ENCODE results near the gene OSER1. TPM values are rescaled to one million over a fixed set of nuclear protein-coding genes. Genes with fewer than 3 reads are reported as not detected.

The OSER1 gene
- total and polyA plus RNA-seq, 4 donors = 22.6 to 32.9 (median 27.7) TPM

DNA sequence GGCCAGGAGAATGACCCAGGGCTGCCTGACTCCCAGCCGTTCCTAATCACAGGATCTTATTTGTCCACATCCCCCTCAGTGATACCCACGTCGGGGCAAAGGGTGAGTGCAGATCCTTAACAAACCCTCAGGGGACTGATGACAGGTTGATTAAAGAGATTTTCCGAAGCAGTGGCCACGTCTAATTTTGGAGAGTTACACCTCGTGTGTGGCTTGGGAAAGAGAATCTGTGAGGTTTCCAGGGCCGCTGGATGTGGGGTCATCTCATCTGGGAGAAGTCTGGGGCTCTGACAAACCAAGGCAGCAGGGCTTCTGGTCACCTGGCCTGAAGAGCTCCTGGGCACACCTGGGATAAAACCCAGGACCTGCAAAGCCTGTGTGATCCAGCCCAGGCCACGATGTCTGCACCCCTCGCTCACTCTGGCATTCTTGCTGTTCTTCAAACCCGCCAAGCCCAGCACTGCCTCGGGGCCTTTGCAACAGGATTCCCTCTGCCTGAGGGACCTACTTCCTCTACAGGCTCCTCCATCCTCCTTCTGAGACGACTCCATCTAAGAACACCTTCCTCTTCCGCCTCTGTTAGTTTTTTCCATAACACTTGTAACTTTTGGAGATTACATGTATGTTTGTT lies 28.3 kb downstream of the OSER1 start:
- Histone ChIP-seq H3K4me3 (no peak overlapping the region), H3K27ac (ENCODE audit: low read depth in 1 of 2, low read length in 1 of 2) (peak overlapping the region in 1 of 2 donors; percentile 93), H3K36me3 (ENCODE audit: control insufficient read depth in 4 of 4, insufficient read depth in 4 of 4, low read length in 4 of 4) (no peaks in the 10 kb centered on the region), H3K9me3 (ENCODE audit: control insufficient read depth in 4 of 4, insufficient read depth in 3 of 4, low read length in 3 of 4) (no peaks in the 10 kb centered on the region), H3K4me1 (ENCODE audit: control insufficient read depth in 5 of 5, insufficient read depth in 5 of 5, low read length in 5 of 5) (peaks cover 0 to 14% (median 3%) of the 10 kb centered on the region in 5 donors), H3K9ac (ENCODE audit: insufficient read depth in 1 of 2, low read length in 2 of 2) (no peak overlapping the region), H3K27me3 (ENCODE audit: control insufficient read depth in 3 of 3, insufficient read depth in 3 of 3, low read length in 2 of 3) (peaks cover 0 to 26% (median 0%) of the 10 kb centered on the region in 3 donors)
- WGBS, 2 donors = 42 to 47% methylated on average over 13 of the region's 13 CpGs
- no peak for ATAC-seq (ENCODE audit: insufficient read depth, low FRiP score)
- no peak for DNase-seq
- no peak for TF ChIP-seq CTCF (IDR thresholded peaks at IDR 0.05; ENCODE audit: control extremely low read depth, extremely low read depth)

DNA sequence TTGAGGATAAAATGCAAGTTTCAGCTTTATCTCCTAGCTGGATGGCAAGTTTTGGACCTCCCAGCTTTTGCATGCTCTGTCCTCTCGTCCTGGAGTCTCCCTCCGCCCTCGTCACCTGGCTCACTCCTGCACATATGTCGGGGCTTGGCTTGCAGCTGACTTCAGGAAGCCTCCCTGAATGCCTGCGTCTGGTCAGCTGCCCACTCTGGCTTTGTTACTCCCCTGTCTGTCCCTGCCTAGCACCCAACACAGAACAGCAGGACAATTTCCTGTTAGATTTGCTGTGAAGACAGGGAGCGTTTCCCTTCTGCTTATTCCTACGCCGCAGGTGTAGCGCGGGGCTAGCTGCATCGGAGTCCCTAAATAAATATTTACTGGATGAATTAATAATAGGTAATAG lies 29.0 kb downstream of the OSER1 start:
- Histone ChIP-seq H3K9ac (ENCODE audit: insufficient read depth in 1 of 2, low read length in 2 of 2) (no peak overlapping the region), H3K27me3 (ENCODE audit: control insufficient read depth in 3 of 3, insufficient read depth in 3 of 3, low read length in 2 of 3) (peaks cover 0 to 23% (median 0%) of the 10 kb centered on the region in 3 donors), H3K27ac (ENCODE audit: low read depth in 1 of 2, low read length in 1 of 2) (peak overlapping the region in 1 of 2 donors; percentile 93), H3K4me3 (no peak overlapping the region), H3K4me1 (ENCODE audit: control insufficient read depth in 5 of 5, insufficient read depth in 5 of 5, low read length in 5 of 5) (peaks cover 0 to 8% (median 0%) of the 10 kb centered on the region in 5 donors), H3K36me3 (ENCODE audit: control insufficient read depth in 4 of 4, insufficient read depth in 4 of 4, low read length in 4 of 4) (no peaks in the 10 kb centered on the region), H3K9me3 (ENCODE audit: control insufficient read depth in 4 of 4, insufficient read depth in 3 of 4, low read length in 3 of 4) (no peaks in the 10 kb centered on the region)
- ATAC-seq (ENCODE audit: insufficient read depth, low FRiP score) = no peak
- no peak for TF ChIP-seq CTCF (IDR thresholded peaks at IDR 0.05; ENCODE audit: control extremely low read depth, extremely low read depth)
- WGBS, 2 donors = 47 to 57% methylated on average over 11 of the region's 11 CpGs
- no peak for DNase-seq

DNA sequence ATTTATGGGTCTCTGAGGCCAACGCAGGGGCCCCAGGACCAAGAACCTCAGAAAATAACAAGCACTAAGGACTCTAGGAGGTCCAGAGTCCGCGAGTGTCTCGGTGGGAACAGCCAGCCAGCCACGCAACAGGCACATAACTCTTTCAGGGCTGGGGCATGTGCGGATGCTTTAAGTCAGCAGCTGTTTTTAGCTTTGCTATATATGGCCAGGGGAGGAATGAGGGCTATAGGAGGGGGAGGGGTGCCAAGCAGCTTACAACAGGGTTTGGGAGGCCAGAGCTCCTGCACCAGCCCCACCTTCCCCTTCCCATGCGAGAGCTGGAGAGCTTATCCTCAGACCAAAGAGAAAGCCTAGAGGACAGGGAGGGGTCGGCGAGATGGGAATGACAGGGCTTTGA lies 29.8 kb downstream of the OSER1 start:
- 32 to 34% methylated on average over 9 of the region's 9 CpGs for WGBS, 2 donors
- peak overlapping the region in 1 of 2 donors; percentile 93 for H3K27ac ChIP-seq (ENCODE audit: low read depth in 1 of 2, low read length in 1 of 2)
- no peak overlapping the region for H3K4me3 ChIP-seq
- peaks cover 0 to 18% (median 0%) of the 10 kb centered on the region in 3 donors for H3K27me3 ChIP-seq (ENCODE audit: control insufficient read depth in 3 of 3, insufficient read depth in 3 of 3, low read length in 2 of 3)
- no peak for TF ChIP-seq CTCF (IDR thresholded peaks at IDR 0.05; ENCODE audit: control extremely low read depth, extremely low read depth)
- H3K4me1 ChIP-seq (ENCODE audit: control insufficient read depth in 5 of 5, insufficient read depth in 5 of 5, low read length in 5 of 5) = peaks cover 0 to 5% (median 0%) of the 10 kb centered on the region in 5 donors
- H3K9me3 ChIP-seq (ENCODE audit: control insufficient read depth in 4 of 4, insufficient read depth in 3 of 4, low read length in 3 of 4) = no peaks in the 10 kb centered on the region
- H3K9ac ChIP-seq (ENCODE audit: insufficient read depth in 1 of 2, low read length in 2 of 2) = no peak overlapping the region
- ATAC-seq (ENCODE audit: insufficient read depth, low FRiP score) = no peak
- peak; percentile 46 to 66 (median 46) for DNase-seq
- no peaks in the 10 kb centered on the region for H3K36me3 ChIP-seq (ENCODE audit: control insufficient read depth in 4 of 4, insufficient read depth in 4 of 4, low read length in 4 of 4)

All from lung (tissue), 12 donors.